ENCODE measurements around the gene PVALEF. TPM values are rescaled to one million over a fixed set of nuclear protein-coding genes. Genes with fewer than 3 reads are reported as not detected.
A peak's percentile ranks its signal among the peaks of the same experiment; 100 is the strongest.

PVALEF gene
- total RNA-seq (not detected), polyA plus RNA-seq (not detected)
- long read RNA-seq, donor 1, partial matches to known transcripts = 0 of 1 reads
- long read RNA-seq, donor 1, other reads (novel, unspliced or antisense) = 1 of 1 reads
- long read RNA-seq, donor 2 = 0 reads
- long read RNA-seq, donor 3 = 0 reads
- long read RNA-seq, donor 4 = 0 reads

- Histone ChIP-seq H3K9me3 (ENCODE audit: control insufficient read depth, low read length) (no peaks in the 10 kb centered on the region), H3K27ac (ENCODE audit: low read length) (no peak within 1 kb of the TSS), H3K27me3 (ENCODE audit: control insufficient read depth, insufficient read depth) (no peaks in the 10 kb centered on the region), H3K4me3 (ENCODE audit: low read length) (peak within 1 kb of the TSS; percentile 59), H3K4me1 (ENCODE audit: control insufficient read depth, insufficient read depth, low read length) (no peaks in the 10 kb centered on the region)
- intact Hi-C loops (cut with DNase I) = no loop called here
- WGBS = 22% methylated on average over 46 of the region's 46 CpGs
- ATAC-seq (peak; percentile 3 to 9), DNase-seq (peak in 2 of 3 donors; percentile 13 to 60)
Observed at GRCh38 chr17:81165246-81166032, at the start of gene PVALEF. TSS of gene PVALEF (plus strand) at chr17:81165507. CDS start at chr17:81181227, 15,720 bp downstream.

DNA sequence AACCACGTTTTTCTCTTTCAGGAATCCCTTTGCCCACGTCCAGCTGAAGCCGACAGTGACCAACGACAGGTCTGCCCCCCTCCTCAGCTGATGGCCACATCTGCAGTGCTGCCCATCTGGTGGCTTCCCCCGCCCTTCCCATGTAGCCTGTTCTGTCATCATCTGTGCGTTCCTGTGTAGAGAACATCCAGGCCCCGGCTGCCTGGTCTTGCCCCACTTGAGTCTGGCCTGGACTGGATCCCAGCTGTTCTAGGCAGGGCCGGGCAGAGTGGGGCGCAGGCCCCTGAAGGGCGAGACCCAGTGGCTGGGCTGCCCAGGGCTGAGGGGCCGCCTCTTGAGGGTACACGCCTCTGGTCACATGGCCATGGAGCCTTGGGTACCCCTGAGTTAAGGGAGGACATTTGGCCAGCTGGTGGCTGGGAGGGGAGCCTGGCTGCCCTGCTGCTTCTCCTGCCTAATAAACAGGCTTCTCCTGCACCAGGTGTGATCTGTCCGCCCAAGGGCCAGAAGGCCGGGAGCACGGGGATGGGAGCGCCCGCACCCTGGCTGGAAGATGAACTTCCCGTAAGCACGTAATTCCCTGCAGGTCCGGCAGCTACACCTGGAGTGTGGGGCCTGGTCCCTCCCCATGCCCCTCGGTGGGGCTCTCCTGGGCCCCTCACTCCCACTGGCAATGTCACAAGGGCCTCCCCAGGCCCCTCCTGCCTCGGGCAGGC, 49.4 kb upstream of the PVALEF start:
- 88% methylated on average over 22 of the region's 22 CpGs for WGBS
- Histone ChIP-seq H3K27me3 (ENCODE audit: control insufficient read depth, insufficient read depth) (no peaks in the 10 kb centered on the region), H3K27ac (ENCODE audit: low read length) (no peak overlapping the region), H3K9me3 (ENCODE audit: control insufficient read depth, low read length) (no peaks in the 10 kb centered on the region), H3K4me1 (ENCODE audit: control insufficient read depth, insufficient read depth, low read length) (no peaks in the 10 kb centered on the region), H3K4me3 (ENCODE audit: low read length) (no peak overlapping the region)
- ATAC-seq = no peak
- intact Hi-C loops (cut with DNase I) = no loop called here
- DNase-seq = no peak

GRCh38 chr17:81116704-81117103, 48.6 kb upstream of the PVALEF start:
- 89% methylated on average over 8 of the region's 8 CpGs for WGBS
- Histone ChIP-seq H3K9me3 (ENCODE audit: control insufficient read depth, low read length) (no peaks in the 10 kb centered on the region), H3K4me3 (ENCODE audit: low read length) (no peak overlapping the region), H3K27ac (ENCODE audit: low read length) (no peak overlapping the region), H3K4me1 (ENCODE audit: control insufficient read depth, insufficient read depth, low read length) (no peaks in the 10 kb centered on the region), H3K27me3 (ENCODE audit: control insufficient read depth, insufficient read depth) (no peaks in the 10 kb centered on the region)
- intact Hi-C loops (cut with DNase I) = no loop called here
- DNase-seq (no peak), ATAC-seq (no peak)

DNA sequence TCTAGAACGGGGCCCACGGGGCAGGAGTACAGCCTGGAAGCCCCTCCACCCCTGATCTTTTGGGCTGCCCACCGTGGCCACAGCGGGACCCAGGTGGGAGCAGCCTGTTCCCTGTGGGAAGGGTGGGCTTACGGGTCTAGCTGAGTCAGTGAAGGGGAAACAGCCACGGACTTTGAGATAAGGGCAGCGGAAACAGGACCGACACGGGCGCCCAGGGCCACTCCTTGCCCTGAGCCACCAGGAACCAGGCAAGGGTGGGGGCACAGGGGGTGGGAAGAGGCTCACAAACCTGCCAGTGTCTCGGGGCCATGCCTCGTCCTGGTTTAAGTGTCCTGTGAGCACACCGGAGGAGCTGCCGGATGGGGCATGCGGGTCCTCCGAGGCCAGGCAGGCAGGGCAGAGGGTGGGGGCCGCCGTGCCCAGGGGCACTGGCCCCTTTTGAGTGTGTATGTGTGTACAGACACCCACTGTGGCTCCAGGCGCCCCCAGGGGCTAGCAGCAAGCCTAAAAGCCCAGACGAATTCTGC, 47.6 kb upstream of the PVALEF start:
- H3K27me3 ChIP-seq (ENCODE audit: control insufficient read depth, insufficient read depth) = no peaks in the 10 kb centered on the region
- H3K4me3 ChIP-seq (ENCODE audit: low read length) = no peak overlapping the region
- no peak for DNase-seq
- WGBS = 66% methylated on average over 20 of the region's 20 CpGs
- peak in 1 of 2 donors; percentile 10 for ATAC-seq
- no peaks in the 10 kb centered on the region for H3K4me1 ChIP-seq (ENCODE audit: control insufficient read depth, insufficient read depth, low read length)
- H3K27ac ChIP-seq (ENCODE audit: low read length) = no peak overlapping the region
- intact Hi-C loops (cut with DNase I) = no loop called here
- no peaks in the 10 kb centered on the region for H3K9me3 ChIP-seq (ENCODE audit: control insufficient read depth, low read length)

- Histone ChIP-seq H3K27me3 (ENCODE audit: control insufficient read depth, insufficient read depth) (no peaks in the 10 kb centered on the region), H3K4me1 (ENCODE audit: control insufficient read depth, insufficient read depth, low read length) (no peaks in the 10 kb centered on the region), H3K9me3 (ENCODE audit: control insufficient read depth, low read length) (no peaks in the 10 kb centered on the region), H3K27ac (ENCODE audit: low read length) (no peak overlapping the region), H3K4me3 (ENCODE audit: low read length) (no peak overlapping the region)
- 61% methylated on average over 24 of the region's 24 CpGs for WGBS
- peak in 1 of 2 donors; percentile 2 for ATAC-seq
- DNase-seq = no peak
- intact Hi-C loops (cut with DNase I) = no loop called here
Observed at GRCh38 chr17:81118308-81119221, 46.7 kb upstream of the PVALEF start.

DNA sequence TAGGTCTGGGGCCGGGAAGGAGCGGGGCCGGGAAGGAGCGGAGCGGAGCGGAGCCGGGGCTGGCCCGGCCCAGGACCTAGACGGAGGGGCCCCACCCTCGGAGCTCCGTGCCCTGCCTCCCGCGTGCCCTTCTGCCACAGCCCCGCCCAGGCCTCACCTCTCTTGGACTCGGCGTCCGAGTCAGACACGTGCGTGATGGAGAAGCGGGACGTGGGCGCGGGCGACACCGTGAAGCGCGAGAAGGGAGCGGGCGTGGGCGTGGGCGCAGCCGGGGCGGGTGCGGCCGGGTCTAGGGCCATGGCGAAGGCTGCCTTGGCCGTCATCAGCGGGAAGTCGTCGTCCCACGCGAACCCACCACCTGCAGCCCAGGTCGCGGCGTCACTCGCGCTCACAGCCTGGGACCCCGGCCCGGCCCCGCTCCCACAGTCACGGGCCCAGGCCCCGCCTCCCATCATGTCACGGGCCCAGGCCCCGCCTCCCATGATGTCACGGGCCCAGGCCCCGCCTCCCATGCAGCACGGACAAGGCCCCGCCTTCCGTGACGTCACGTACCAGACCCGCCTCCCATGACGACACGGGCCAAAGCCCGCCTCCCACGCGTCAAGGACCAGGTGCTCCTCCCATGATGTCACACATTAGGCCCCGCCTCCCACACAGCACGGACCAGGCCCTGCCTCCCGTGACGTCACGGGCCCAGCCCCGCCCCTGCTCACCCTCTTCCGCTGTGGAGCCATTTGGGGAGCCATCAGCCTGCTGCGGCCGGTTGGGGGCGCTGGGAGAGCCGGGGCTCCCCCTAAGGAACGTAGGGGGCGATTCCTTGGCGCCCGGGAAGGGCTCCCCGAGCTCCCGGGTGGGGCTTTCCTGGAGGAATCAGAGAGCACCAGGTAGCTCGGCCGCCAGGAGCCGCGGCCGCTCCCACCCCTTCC, 45.8 kb upstream of the PVALEF start:
- peak; percentile 88 for DNase-seq
- H3K27me3 ChIP-seq (ENCODE audit: control insufficient read depth, insufficient read depth) = no peaks in the 10 kb centered on the region
- H3K27ac ChIP-seq (ENCODE audit: low read length) = no peak overlapping the region
- 23% methylated on average over 88 of the region's 89 CpGs for WGBS
- intact Hi-C loops (cut with DNase I) = no loop called here
- no peak overlapping the region for H3K4me3 ChIP-seq (ENCODE audit: low read length)
- H3K4me1 ChIP-seq (ENCODE audit: control insufficient read depth, insufficient read depth, low read length) = no peaks in the 10 kb centered on the region
- ATAC-seq = peak; percentile 46 to 66
- H3K9me3 ChIP-seq (ENCODE audit: control insufficient read depth, low read length) = no peaks in the 10 kb centered on the region

DNA sequence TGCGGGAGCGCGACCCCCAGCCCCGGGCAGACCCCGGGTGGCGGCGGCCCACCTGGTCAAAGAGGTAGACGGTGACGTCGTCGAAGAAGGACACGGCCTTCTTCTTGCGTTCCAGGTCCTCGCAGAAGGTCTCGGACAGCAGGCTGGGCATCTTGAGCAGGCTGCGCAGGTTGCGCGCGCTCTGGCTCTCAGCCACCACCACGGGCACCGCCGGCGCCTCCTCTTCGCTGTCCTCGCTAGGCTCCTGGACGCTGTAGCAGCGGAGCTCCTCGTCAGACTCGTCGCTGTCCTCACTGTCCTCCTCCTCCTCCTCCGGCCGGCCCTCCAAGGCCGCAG, 45.2 kb upstream of the PVALEF start:
- H3K27me3 ChIP-seq (ENCODE audit: control insufficient read depth, insufficient read depth) = no peaks in the 10 kb centered on the region
- ATAC-seq = no peak
- no peak for DNase-seq
- H3K9me3 ChIP-seq (ENCODE audit: control insufficient read depth, low read length) = no peaks in the 10 kb centered on the region
- H3K4me3 ChIP-seq (ENCODE audit: low read length) = no peak overlapping the region
- intact Hi-C loops (cut with DNase I) = no loop called here
- WGBS = 74% methylated on average over 33 of the region's 33 CpGs
- H3K27ac ChIP-seq (ENCODE audit: low read length) = no peak overlapping the region
- no peaks in the 10 kb centered on the region for H3K4me1 ChIP-seq (ENCODE audit: control insufficient read depth, insufficient read depth, low read length)

- DNase-seq (no peak), ATAC-seq (no peak)
- Histone ChIP-seq H3K4me1 (ENCODE audit: control insufficient read depth, insufficient read depth, low read length) (no peaks in the 10 kb centered on the region), H3K9me3 (ENCODE audit: control insufficient read depth, low read length) (no peaks in the 10 kb centered on the region), H3K27ac (ENCODE audit: low read length) (no peak overlapping the region), H3K27me3 (ENCODE audit: control insufficient read depth, insufficient read depth) (no peaks in the 10 kb centered on the region), H3K4me3 (ENCODE audit: low read length) (no peak overlapping the region)
- WGBS = 75% methylated on average over 45 of the region's 45 CpGs
- intact Hi-C loops (cut with DNase I) = no loop called here
Observed at GRCh38 chr17:81120695-81121621, 44.3 kb upstream of the PVALEF start.
